H54 (cell line): ENCODE results near the gene DAPK2.

Source experiments
- DNase-seq: peaks from one replicate; pipeline ENCODE4 v3.0.0; 2011; ENCODE audit warnings: low spot score, mixed read lengths; ENCODE audit not compliant: insufficient read length
- FAIRE-seq: peaks from 3 replicates; lab custom pipeline; 2011; peaks lifted over from hg19 to GRCh38; lab: Jason Lieb, UNC
- POLR2A ChIP-seq: IDR thresholded peaks from 2 replicates; pipeline ENCODE4 v1.6.1; 2011; ENCODE audit warnings: low read depth, mild to moderate bottlenecking, low read length

The DAPK2 gene

DNA sequence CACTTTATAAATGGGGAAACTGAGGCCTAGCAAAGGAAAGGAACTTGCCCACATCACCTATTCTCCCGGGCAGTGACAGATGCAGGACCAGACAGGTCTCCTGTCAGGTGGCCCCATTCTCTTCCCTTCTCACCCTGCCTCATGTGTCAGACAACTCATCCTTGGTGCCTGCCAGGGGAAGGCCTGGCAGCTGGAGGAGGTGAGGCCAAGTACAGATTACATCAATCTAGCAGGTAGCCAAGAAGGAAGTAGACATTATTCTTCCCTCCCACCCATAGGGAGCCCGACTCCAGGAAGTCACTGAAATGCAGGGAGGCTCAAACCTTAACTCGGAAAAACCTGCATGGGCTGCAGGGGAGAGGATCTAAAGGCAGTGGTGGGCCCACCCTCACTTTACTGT lies 39.6 kb downstream of the DAPK2 start:
- no peak for TF ChIP-seq POLR2A
- FAIRE-seq (no peak), DNase-seq (no peak)

DNA sequence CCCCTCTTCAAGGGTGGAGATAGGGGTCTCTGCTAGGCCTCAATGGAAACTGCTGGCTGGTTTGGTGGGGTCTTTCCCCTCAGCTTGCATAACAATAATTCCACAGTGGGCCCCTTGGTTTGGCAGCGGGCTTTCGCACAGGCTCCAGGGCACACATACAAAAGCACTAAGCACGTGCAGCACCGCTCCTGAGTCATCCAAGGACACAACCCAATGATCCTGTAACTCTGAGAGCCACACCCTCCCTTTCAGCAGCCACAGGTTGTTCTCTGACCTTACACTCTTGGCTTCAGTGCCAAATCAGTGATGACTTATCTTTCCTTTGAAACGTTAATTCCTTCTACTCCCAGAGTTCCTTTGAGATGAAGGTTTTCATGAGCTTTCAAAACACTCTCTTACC lies 41.7 kb downstream of the DAPK2 start:
- FAIRE-seq = peak; percentile 52
- DNase-seq = peak; percentile 45
- TF ChIP-seq POLR2A = no peak

DNA sequence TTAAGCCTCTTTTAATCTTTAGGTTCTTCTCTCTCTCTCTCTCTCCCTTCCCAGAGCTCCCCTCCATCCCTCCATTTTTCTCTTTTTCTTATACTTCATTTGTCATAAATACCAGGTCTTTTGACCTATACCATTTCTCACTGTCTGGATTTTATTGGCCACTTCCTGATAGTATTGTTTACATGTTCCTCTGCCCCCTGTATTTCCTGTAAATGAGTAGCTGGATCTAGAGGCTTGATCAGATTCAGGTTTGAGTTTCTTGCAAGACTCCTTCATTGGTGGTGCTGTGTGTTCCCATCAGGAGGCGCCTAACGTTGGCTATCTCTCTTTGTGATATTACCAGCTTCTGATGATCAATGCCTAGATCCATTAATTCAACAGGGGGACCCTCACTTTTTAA lies 42.2 kb downstream of the DAPK2 start:
- no peak for DNase-seq
- TF ChIP-seq POLR2A = no peak
- FAIRE-seq = no peak

GRCh38 chr15:64003182-64003581 lies 43.1 kb downstream of the DAPK2 start:
- DNase-seq (no peak), FAIRE-seq (no peak)
- TF ChIP-seq POLR2A = no peak

DNA sequence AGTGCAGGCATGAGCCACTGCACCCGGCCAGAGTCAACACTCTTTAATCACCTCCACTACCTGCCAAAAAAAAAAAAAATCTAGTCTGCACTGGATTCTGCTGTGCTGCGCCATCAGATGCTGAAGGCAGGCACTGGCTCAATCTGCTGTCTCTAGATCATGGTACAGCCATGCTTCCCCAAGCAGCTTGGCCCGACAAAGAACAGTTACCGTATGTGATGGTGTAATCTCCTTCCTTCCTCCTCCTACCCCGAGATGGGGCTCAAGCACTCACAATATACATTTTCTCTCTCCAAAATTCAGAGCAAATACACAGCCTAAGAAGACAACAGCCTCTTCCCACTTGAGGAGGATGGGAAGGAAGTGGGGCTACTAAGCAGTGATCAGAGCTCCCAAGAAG lies 45.1 kb downstream of the DAPK2 start:
- no peak for DNase-seq
- no peak for FAIRE-seq

GRCh38 chr15:64000183-64000951 lies 45.9 kb downstream of the DAPK2 start:
- no peak for DNase-seq
- no peak for TF ChIP-seq POLR2A
- FAIRE-seq = no peak

More for the DNA sequence above, 45.1 kb downstream of the DAPK2 start:
- no peak for TF ChIP-seq POLR2A

GRCh38 chr15:63999177-63999576 lies 47.1 kb downstream of the DAPK2 start:
- no peak for TF ChIP-seq POLR2A
- no peak for DNase-seq
- no peak for FAIRE-seq

DNA sequence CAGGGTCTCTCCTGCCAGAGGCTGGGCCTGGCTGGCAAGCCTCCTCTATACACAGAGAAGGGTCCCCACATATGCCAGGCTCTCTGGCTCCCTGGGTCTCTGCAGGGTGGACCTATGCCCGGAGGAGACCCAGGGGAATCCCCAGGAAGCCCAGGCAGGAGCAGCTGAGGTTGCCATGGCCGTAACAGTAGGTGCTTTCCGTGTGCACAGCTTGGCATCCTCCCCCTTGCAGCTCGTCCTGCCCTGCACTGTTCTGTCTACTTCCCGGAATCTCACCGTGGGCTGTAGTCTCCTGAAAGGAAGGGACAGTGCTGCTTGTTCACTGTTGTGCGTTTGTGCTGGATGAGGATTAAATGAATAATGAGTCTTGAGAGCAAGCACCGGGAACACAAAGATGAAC lies 47.8 kb downstream of the DAPK2 start:
- TF ChIP-seq POLR2A = no peak
- no peak for FAIRE-seq
- no peak for DNase-seq

GRCh38 chr15:63997715-63998442 lies 48.4 kb downstream of the DAPK2 start:
- no peak for TF ChIP-seq POLR2A
- no peak for DNase-seq
- no peak for FAIRE-seq

DNA sequence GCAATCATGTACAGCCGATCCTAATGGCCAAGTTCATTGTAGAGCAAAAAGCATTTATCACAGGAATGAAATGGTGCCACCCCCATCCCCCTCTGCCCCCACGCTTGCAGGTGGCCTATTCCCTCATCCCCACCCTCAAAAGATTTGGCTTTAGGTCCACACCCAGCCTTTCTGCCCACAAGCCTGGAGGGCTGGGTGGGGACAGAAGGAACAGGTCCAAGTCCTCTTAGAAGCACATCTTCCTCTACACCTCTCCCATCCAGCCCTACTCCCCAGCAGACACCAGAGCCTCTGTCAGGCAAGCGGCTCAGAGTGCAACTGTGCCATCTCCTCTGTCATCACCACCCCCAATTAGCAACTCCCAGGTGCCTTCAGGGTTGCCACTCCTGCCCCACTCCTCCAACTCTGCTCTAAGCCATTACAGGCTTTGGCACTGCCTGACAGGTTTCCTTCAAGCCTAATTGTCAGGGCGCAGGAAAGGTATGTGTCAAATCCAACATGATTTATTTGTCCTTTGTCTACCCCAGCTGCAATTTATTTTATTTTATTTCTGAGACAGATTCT lies 49.4 kb downstream of the DAPK2 start:
- FAIRE-seq = no peak

DNA sequence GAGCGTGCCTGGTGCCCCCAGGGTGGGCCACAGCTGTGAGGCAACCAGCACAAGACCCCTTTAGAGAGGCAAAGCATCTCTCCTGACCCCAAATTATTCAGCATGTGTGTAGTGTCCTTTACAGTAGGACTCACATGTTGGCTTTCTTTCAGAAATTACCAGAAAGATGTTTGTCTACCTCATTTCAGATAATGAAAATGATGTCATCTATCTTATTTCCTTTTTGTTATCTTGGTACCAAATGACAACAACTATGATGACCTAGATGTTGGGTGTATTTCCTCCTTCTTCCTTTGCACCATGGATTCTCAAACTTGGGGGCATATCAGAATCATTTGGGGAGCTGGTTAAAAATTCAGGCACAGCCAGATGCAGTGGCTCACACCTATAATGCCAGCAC lies 50.5 kb downstream of the DAPK2 start:
- no peak for TF ChIP-seq POLR2A
- no peak for FAIRE-seq
- DNase-seq = no peak

More for the DNA sequence above, 49.4 kb downstream of the DAPK2 start:
- no peak for DNase-seq
- no peak for TF ChIP-seq POLR2A

DNA sequence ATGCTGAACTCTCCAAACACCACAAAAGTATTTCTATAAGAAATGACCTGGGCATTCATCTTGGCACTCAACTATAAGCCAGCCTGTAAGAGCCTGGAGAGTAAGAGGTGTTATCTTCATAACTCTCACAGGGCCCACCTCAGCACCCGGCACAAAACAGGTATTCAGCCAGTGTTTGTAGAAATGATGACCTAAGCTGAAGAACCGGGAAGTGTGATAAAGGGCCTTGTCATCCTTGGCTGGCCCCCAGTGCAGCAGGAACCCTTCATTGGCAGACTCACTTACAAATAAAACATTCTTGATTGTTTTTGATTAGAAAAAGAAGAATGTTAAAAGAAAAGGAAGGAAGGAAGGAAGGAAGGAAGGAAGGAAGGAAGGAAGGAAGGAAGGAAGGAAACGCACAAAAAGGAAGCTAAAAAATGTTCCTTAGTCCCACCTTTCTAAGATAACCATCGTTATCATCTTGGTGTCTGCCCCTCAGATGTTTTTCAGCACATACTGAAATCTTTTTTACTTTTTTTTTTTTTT lies 52.1 kb downstream of the DAPK2 start:
- DNase-seq = no peak
- no peak for TF ChIP-seq POLR2A
- no peak for FAIRE-seq

DNA sequence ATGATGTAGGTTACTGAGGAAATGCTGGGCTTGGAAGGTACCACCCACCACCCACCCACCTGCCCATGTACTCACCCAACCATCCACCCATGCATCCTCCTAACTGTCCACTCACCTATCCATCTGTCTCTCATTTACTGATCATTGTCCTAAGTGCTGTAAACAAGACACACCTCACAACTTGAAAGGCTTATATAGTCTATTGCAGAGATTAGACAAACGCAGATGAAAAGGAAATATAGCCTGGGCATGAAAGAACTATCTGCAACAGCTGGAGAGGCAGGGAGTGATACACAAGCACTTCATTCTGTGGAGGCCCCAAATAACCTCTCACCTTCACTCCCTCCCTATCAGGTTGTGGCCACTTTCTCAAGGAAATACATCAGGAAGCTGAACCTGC lies 54.0 kb downstream of the DAPK2 start:
- DNase-seq (no peak), FAIRE-seq (no peak)
- TF ChIP-seq POLR2A = no peak

GRCh38 chr15:63991706-63992105 lies 54.6 kb downstream of the DAPK2 start:
- DNase-seq = no peak
- no peak for TF ChIP-seq POLR2A
- FAIRE-seq = no peak
